HL-60 (cell line): ENCODE results near the gene CANT1.

Source experiments
- CTCF ChIP-seq: IDR thresholded peaks from one replicate; pipeline ENCODE4 v1.5.1; 2011; ENCODE audit warnings: low read length, control low read depth, inconsistent platforms; ENCODE audit not compliant: insufficient read depth
- GABPA ChIP-seq: IDR thresholded peaks from 2 replicates; pipeline ENCODE4 v1.6.1; 2012; ENCODE audit warnings: low read depth
- POLR2AphosphoS5 ChIP-seq: IDR thresholded peaks from 2 replicates; pipeline ENCODE4 v1.6.1; 2012; ENCODE audit warnings: low read depth
- SPI1 ChIP-seq: IDR thresholded peaks from 2 replicates; pipeline ENCODE4 v1.6.1; 2012; ENCODE audit warnings: low read depth, mild to moderate bottlenecking, borderline replicate concordance
- TF ChIP-seq, protein P1 (sequence below): IDR thresholded peaks from 2 replicates; pipeline ENCODE4 v1.6.1; 2012; ENCODE audit warnings: low read depth; ENCODE audit not compliant: insufficient replicate concordance

- TF ChIP-seq POLR2AphosphoS5 (0 out of 2 replicates have a peak, but pooled peaks have one; percentile 29), CTCF (no peak), GABPA (no peak), SPI1 (peak; percentile 33; the same call in 1 of the 2 replicates)
- TF ChIP-seq, protein P1, sequence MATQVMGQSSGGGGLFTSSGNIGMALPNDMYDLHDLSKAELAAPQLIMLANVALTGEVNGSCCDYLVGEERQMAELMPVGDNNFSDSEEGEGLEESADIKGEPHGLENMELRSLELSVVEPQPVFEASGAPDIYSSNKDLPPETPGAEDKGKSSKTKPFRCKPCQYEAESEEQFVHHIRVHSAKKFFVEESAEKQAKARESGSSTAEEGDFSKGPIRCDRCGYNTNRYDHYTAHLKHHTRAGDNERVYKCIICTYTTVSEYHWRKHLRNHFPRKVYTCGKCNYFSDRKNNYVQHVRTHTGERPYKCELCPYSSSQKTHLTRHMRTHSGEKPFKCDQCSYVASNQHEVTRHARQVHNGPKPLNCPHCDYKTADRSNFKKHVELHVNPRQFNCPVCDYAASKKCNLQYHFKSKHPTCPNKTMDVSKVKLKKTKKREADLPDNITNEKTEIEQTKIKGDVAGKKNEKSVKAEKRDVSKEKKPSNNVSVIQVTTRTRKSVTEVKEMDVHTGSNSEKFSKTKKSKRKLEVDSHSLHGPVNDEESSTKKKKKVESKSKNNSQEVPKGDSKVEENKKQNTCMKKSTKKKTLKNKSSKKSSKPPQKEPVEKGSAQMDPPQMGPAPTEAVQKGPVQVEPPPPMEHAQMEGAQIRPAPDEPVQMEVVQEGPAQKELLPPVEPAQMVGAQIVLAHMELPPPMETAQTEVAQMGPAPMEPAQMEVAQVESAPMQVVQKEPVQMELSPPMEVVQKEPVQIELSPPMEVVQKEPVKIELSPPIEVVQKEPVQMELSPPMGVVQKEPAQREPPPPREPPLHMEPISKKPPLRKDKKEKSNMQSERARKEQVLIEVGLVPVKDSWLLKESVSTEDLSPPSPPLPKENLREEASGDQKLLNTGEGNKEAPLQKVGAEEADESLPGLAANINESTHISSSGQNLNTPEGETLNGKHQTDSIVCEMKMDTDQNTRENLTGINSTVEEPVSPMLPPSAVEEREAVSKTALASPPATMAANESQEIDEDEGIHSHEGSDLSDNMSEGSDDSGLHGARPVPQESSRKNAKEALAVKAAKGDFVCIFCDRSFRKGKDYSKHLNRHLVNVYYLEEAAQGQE: no peak
Observed at GRCh38 chr17:78986649-78987328, 22.8 kb downstream of the CANT1 start.
